GM12878 (cell line): Measurements from ENCODE around the gene FLOT1. TPM values are rescaled to one million over a fixed set of nuclear protein-coding genes. Genes with fewer than 3 reads are reported as not detected.

Experiments used
- ATAC-seq: fragments of 200-7000 bp; cut with Tn5 transposase; 3 replicates; pipeline ENCODE4 v1.9.1; 2020; ENCODE audit warnings: mild to moderate bottlenecking, moderate library complexity
- BruUV-seq: library from RNA; stranded (reverse); fragments of 400-500 nt; replicated peaks from 2 replicates; lab custom pipeline; 2021; lab: Mats Ljungman, UMichigan
- CTCF ChIA-PET: fragments of 300-600 bp; sonication (Branson Sonifier 250); formaldehyde crosslinking; extraction: SDS; loops from one replicate; lab custom pipeline; 2021; ENCODE audit warnings: inconsistent platforms; lab: Yijun Ruan, JAX
- POLR2A ChIA-PET: fragments of 350-600 bp; formaldehyde crosslinking; extraction: SDS; loops from one replicate; lab custom pipeline; 2021; ENCODE audit warnings: inconsistent platforms; lab: Charles Lee
- RAD21 ChIA-PET: fragments of 300-600 bp; sonication (Branson Sonifier 250); formaldehyde crosslinking; loops from one replicate; lab custom pipeline; 2023; ENCODE audit warnings: antibody characterized with exemption; ENCODE audit not compliant: unreplicated experiment; lab: Charles Lee
- SMC1A ChIA-PET: fragments of 300-600 bp; sonication (Branson Sonifier 250); formaldehyde crosslinking; loops from one replicate; lab custom pipeline; 2023; ENCODE audit not compliant: unreplicated experiment, uncharacterized antibody; lab: Charles Lee
- DNase-seq: peaks from one replicate; pipeline ENCODE4 v3.0.0-alpha.2; 2011; ENCODE audit warnings: low read depth, low spot score
- FAIRE-seq: peaks from 3 replicates; lab custom pipeline; 2011; peaks lifted over from hg19 to GRCh38; lab: Jason Lieb, UNC
- H2AFZ ChIP-seq: 2 replicates; pipeline ENCODE4 v1.6.0; 2011; ENCODE audit warnings: low read depth, low read length, control low read depth; ENCODE audit not compliant: control insufficient read depth
- H3K27ac ChIP-seq: 2 replicates; pipeline ENCODE4 v1.5.1; 2011; ENCODE audit warnings: control low read depth; ENCODE audit not compliant: control insufficient read depth, insufficient read depth
- H3K27me3 ChIP-seq, 2 experiments: replicated peaks in 1 of 2; 2 replicates each; pipeline versions ENCODE4 v1.6.0 to v1.6.1; 2011; ENCODE audit warnings: low read length in 1 of 2; ENCODE audit not compliant: control insufficient read depth in 2 of 2, insufficient read depth in 2 of 2
- H3K36me3 ChIP-seq, 2 experiments: 2 replicates each; pipeline ENCODE4 v1.5.1; 2011; ENCODE audit warnings: low read length in 1 of 2; ENCODE audit not compliant: control insufficient read depth in 2 of 2, insufficient read depth in 2 of 2
- H3K4me1 ChIP-seq: 2 replicates; pipeline ENCODE4 v1.6.1; 2011; ENCODE audit warnings: mild to moderate bottlenecking, low read length, moderate library complexity, mixed read lengths; ENCODE audit not compliant: control insufficient read depth, insufficient read depth
- H3K4me2 ChIP-seq: 2 replicates; pipeline ENCODE4 v1.6.0; 2011; ENCODE audit warnings: control low read depth; ENCODE audit not compliant: control insufficient read depth, insufficient read depth
- H3K4me3 ChIP-seq: fragments of 200-600 bp; sonication (generic); 2 replicates; pipeline ENCODE4 v1.5.1; 2016
- H3K79me2 ChIP-seq: 2 replicates; pipeline ENCODE4 v1.6.0; 2011; ENCODE audit warnings: low read length; ENCODE audit not compliant: control insufficient read depth, insufficient read depth
- H3K9ac ChIP-seq: 2 replicates; pipeline ENCODE4 v1.8.0; 2011; ENCODE audit warnings: low read length, control low read depth, mixed read lengths; ENCODE audit not compliant: control insufficient read depth, insufficient read depth
- H3K9me3 ChIP-seq: replicated peaks from 3 replicates; pipeline ENCODE4 v1.5.1; 2011; ENCODE audit warnings: mild to moderate bottlenecking, low read length; ENCODE audit not compliant: control insufficient read depth, insufficient read depth
- H4K20me1 ChIP-seq: 2 replicates; pipeline ENCODE4 v1.6.0; 2011; ENCODE audit not compliant: control insufficient read depth, insufficient read depth
- CBFB ChIP-seq: IDR thresholded peaks from 2 replicates; pipeline ENCODE4 v1.6.1; 2016; ENCODE audit warnings: antibody characterized with exemption, low read depth
- CEBPB ChIP-seq, 2 experiments: fragments of 150-350 bp in 1 of 2; IDR thresholded peaks; 2 replicates each; pipeline ENCODE4 v1.6.1; 2012 to 2014; ENCODE audit warnings: low read depth in 2 of 2, low read length in 2 of 2, borderline replicate concordance in 1 of 2, inconsistent platforms in 1 of 2
- EGR1 ChIP-seq, 2 experiments: IDR thresholded peaks; 1 replicate in 1 of 2; 2 replicates in 1 of 2; pipeline ENCODE4 v1.6.1; 2011 to 2012; ENCODE audit warnings: low read depth in 2 of 2, low read length in 2 of 2, borderline replicate concordance in 1 of 2, mild to moderate bottlenecking in 1 of 2, moderate library complexity in 1 of 2
- MTA2 ChIP-seq: fragments of 450-650 bp; IDR thresholded peaks from 2 replicates; pipeline ENCODE4 v1.6.1; 2016; ENCODE audit warnings: low read depth, mild to moderate bottlenecking, moderate library complexity
- MYB ChIP-seq: fragments of 150-350 bp; IDR thresholded peaks from 2 replicates; pipeline ENCODE4 v1.6.1; 2014; ENCODE audit warnings: mild to moderate bottlenecking, low read depth, low read length, borderline replicate concordance
- NBN ChIP-seq: fragments of 450-650 bp; IDR thresholded peaks from 2 replicates; pipeline ENCODE4 v1.6.1; 2016
- SRF ChIP-seq, 2 experiments: IDR thresholded peaks; 2 replicates each; pipeline ENCODE4 v1.6.1; 2011; ENCODE audit warnings: low read depth in 2 of 2, low read length in 2 of 2, mild to moderate bottlenecking in 1 of 2, moderate library complexity in 1 of 2
- ZNF217 ChIP-seq: fragments of 450-650 bp; IDR thresholded peaks from 2 replicates; pipeline ENCODE4 v1.6.1; 2017; ENCODE audit warnings: antibody characterized with exemption, mild to moderate bottlenecking
- WGBS: methylation state at CpG from one replicate; pipeline ENCODE4 v1.1.6; 2016; ENCODE audit warnings: low lambda C conversion rate; ENCODE audit not compliant: insufficient replicate concordance, insufficient coverage; ENCODE audit errors: missing lambda C conversion rate; 5-methylcytosine and 5-hydroxymethylcytosine counted together
- in situ Hi-C: fragments of 300-500 bp; cut with MboI; formaldehyde crosslinking; loops from 9 replicates; pipeline ENCODE4 v1.14.3; 2018; ENCODE audit warnings: mixed read lengths
- intact Hi-C: fragments of 100-400 bp; cut with micrococcal nuclease; formaldehyde crosslinking; loops from one replicate; pipeline ENCODE4 v1.14.2; 2022; ENCODE audit not compliant: unreplicated experiment
- polyA plus RNA-seq, 11 experiments: library from polyadenylated mRNA; depleted of rRNA in 4 of 11; unstranded in 6 of 11; stranded (reverse) in 5 of 11; fragments of >200 nt; fragmentation: Nextera tagmentation in 4 of 11; fragmentation: Illumina TruSeq in 1 of 11; extraction: Ambion mirVana in 4 of 11; extraction: Trizol in 1 of 11; gene quantifications; 1 replicate in 1 of 11; 2 replicates in 10 of 11; pipeline versions ENCODE4 v1.2.1 to v1.2.3, GENCODE V29; 2011 to 2016; ENCODE audit warnings: inconsistent platforms in 2 of 11, missing spikeins in 2 of 11, low read depth in 1 of 11
- total RNA-seq, 4 experiments: library from RNA; depleted of rRNA in 3 of 4; stranded (reverse); fragments of >200 nt in 3 of 4; fragmentation: Illumina TruSeq in 1 of 4; extraction: Trizol in 1 of 4; gene quantifications; 2 replicates each; pipeline versions ENCODE4 v1.2.1 to v1.2.3, GENCODE V29; 2013 to 2021

FLOT1 gene
- total and polyA plus RNA-seq, 10 of the 15 experiments (the other 5 are each of a cell fraction or from before 2014, with no cell fraction given): 12.3 to 153 (median 112) TPM

GRCh38 chr6:30790724-30791383 lies 48.4 kb upstream of the FLOT1 start:
- Histone ChIP-seq H3K4me3 (no peak overlapping the region), H4K20me1 (no peaks in the 10 kb centered on the region), H2AFZ (no peak overlapping the region), H3K27me3 (no peaks in the 10 kb centered on the region), H3K79me2 (no peaks in the 10 kb centered on the region), H3K4me2 (no peak overlapping the region), H3K36me3 (no peaks in the 10 kb centered on the region), H3K9ac (no peak overlapping the region), H3K27ac (no peak overlapping the region), H3K9me3 (no peaks in the 10 kb centered on the region), H3K4me1 (peaks cover 22% of the 10 kb centered on the region)
- in situ Hi-C loops (no loop called here), intact Hi-C loops (no loop called here)
- ChIA-PET POLR2A (interaction anchor here (0.6 to 1.5 kb wide), 6 partner anchors 10 to 21 kb away, joined by 3 to 6 read pairs (median 4); no protein-coding TSS in a partner anchor), RAD21 (interaction anchor here (0.6 to 1.3 kb wide), 2 partner anchors 13 to 15 kb away, joined by 3 to 4 read pairs; no protein-coding TSS in a partner anchor), SMC1A (interaction anchor here (0.7 to 6.3 kb wide), 10 partner anchors 9 to 32 kb away, joined by 3 to 50 read pairs (median 4); no protein-coding TSS in a partner anchor), CTCF (interaction anchor here (0.9 to 3.2 kb wide), 2 partner anchors 10 to 20 kb away, joined by 3 to 15 read pairs; no protein-coding TSS in a partner anchor)
- BruUV-seq: no TSS peak
- no peak for ATAC-seq
- no peak for FAIRE-seq
- TF ChIP-seq CBFB: no peak
- no peak for TF ChIP-seq EGR1 (IDR thresholded peaks at IDR 0.05; ENCODE audit: borderline replicate concordance in 1 of 2, low read depth in 2 of 2, low read length in 2 of 2)
- no peak for TF ChIP-seq MYB
- TF ChIP-seq MTA2: no peak
- no peak for TF ChIP-seq ZNF217
- no peak for TF ChIP-seq NBN
- TF ChIP-seq CEBPB (IDR thresholded peaks at IDR 0.05; ENCODE audit: borderline replicate concordance in 1 of 2, low read depth in 2 of 2, low read length in 2 of 2): no peak
- TF ChIP-seq SRF (IDR thresholded peaks at IDR 0.05; ENCODE audit: low read depth in 2 of 2, low read length in 2 of 2): no peak
- DNase-seq: no peak
- 46% methylated on average over 4 of the region's 4 CpGs for WGBS
